DOHH2 (cell line): Measurements from ENCODE around the gene CDS1.

Experiments used
- H3F3A ChIP-seq: fragments of 200-600 bp; sonication (generic), shearing (Covaris generic); 2 replicates; pipeline ENCODE4 v1.6.0; 2016; ENCODE audit warnings: antibody characterized with exemption, mild to moderate bottlenecking; ENCODE audit not compliant: control insufficient read depth, insufficient read depth
- H3K27ac ChIP-seq: fragments of 200-600 bp; sonication (generic); 2 replicates; pipeline ENCODE4 v1.5.1; 2014; ENCODE audit warnings: low read depth, mild to moderate bottlenecking, low read length, moderate library complexity
- H3K27me3 ChIP-seq: fragments of 200-600 bp; sonication (generic); 2 replicates; pipeline ENCODE4 v1.6.1; 2014; ENCODE audit warnings: mild to moderate bottlenecking, low read length, mixed read lengths; ENCODE audit not compliant: control insufficient read depth
- H3K36me3 ChIP-seq: fragments of 200-600 bp; sonication (generic); 2 replicates; pipeline ENCODE4 v1.6.1; 2014; ENCODE audit warnings: mild to moderate bottlenecking, low read length, moderate library complexity, mixed read lengths; ENCODE audit not compliant: control insufficient read depth
- H3K4me1 ChIP-seq: fragments of 200-600 bp; sonication (generic); 2 replicates; pipeline ENCODE4 v1.6.1; 2014; ENCODE audit warnings: mild to moderate bottlenecking, low read length, mixed read lengths; ENCODE audit not compliant: control insufficient read depth
- H3K4me2 ChIP-seq: fragments of 200-600 bp; sonication (generic); 2 replicates; pipeline ENCODE4 v1.6.0; 2014; ENCODE audit warnings: mild to moderate bottlenecking, low read length, moderate library complexity
- H3K4me3 ChIP-seq: fragments of 200-600 bp; sonication (generic); 2 replicates; pipeline ENCODE4 v1.5.1; 2014; ENCODE audit warnings: mild to moderate bottlenecking, low read length, mixed read lengths
- H3K79me2 ChIP-seq: fragments of 200-600 bp; sonication (generic); 2 replicates; pipeline ENCODE4 v1.6.1; 2014; ENCODE audit warnings: mild to moderate bottlenecking, low read length, mixed read lengths; ENCODE audit not compliant: control insufficient read depth
- H3K9me2 ChIP-seq: fragments of 200-600 bp; sonication (generic); replicated peaks from 2 replicates; pipeline ENCODE4 v1.6.1; 2014; ENCODE audit warnings: mild to moderate bottlenecking, low read length, mixed read lengths; ENCODE audit not compliant: control insufficient read depth
- H3K9me3 ChIP-seq: fragments of 200-600 bp; sonication (generic); 2 replicates; pipeline ENCODE4 v1.6.1; 2014; ENCODE audit warnings: antibody characterized with exemption, low read length, mixed read lengths; ENCODE audit not compliant: control insufficient read depth, insufficient read depth
- H4K20me1 ChIP-seq: fragments of 200-600 bp; sonication (generic); 2 replicates; pipeline ENCODE4 v1.6.0; 2014; ENCODE audit warnings: low read depth, mild to moderate bottlenecking, antibody characterized with exemption, low read length, moderate library complexity; ENCODE audit not compliant: control insufficient read depth, insufficient read depth
- EZH2phosphoT487 ChIP-seq: fragments of 200-600 bp; sonication (generic); IDR thresholded peaks from 2 replicates; pipeline ENCODE4 v1.6.1; 2017; ENCODE audit warnings: borderline replicate concordance, mild to moderate bottlenecking, antibody characterized with exemption, low read length, moderate library complexity, mixed read lengths
- TF ChIP-seq, protein P1 (sequence below): fragments of 200-600 bp; sonication (generic); IDR thresholded peaks from one replicate; pipeline ENCODE4 v1.5.1; 2014; ENCODE audit warnings: antibody characterized with exemption, mild to moderate bottlenecking, low read depth, low read length; ENCODE audit not compliant: poor library complexity, severe bottlenecking

CDS1 gene

DNA sequence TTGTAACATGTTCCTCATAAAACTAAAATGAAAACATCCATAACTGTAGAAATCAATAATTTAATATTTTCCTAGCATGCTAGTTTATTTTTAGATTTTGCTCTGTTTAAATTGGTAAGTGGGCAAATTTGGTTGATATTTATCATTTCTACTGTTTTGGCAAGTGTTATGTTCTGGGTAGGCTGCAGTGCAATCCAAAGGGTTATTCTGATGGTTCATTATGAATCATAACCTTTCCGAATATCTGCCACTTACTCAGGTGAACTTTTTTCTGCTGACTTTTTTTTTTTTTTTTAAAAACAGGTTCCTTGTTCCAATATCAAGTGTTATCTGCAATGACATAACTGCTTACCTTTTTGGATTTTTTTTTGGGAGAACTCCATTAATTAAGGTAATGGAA lies 52.0 kb downstream of the CDS1 start:
- no peak overlapping the region for H3K27ac ChIP-seq
- H3K9me2 ChIP-seq = no peaks in the 10 kb centered on the region
- H3K79me2 ChIP-seq = no peaks in the 10 kb centered on the region
- H3K9me3 ChIP-seq = no peaks in the 10 kb centered on the region
- no peaks in the 10 kb centered on the region for H3F3A ChIP-seq
- no peak overlapping the region for H3K4me3 ChIP-seq
- no peaks in the 10 kb centered on the region for H3K36me3 ChIP-seq
- H4K20me1 ChIP-seq = no peaks in the 10 kb centered on the region
- H3K4me1 ChIP-seq = no peaks in the 10 kb centered on the region
- H3K27me3 ChIP-seq = no peaks in the 10 kb centered on the region
- no peak overlapping the region for H3K4me2 ChIP-seq
- TF ChIP-seq EZH2phosphoT487 = no peak
- TF ChIP-seq, protein P1, sequence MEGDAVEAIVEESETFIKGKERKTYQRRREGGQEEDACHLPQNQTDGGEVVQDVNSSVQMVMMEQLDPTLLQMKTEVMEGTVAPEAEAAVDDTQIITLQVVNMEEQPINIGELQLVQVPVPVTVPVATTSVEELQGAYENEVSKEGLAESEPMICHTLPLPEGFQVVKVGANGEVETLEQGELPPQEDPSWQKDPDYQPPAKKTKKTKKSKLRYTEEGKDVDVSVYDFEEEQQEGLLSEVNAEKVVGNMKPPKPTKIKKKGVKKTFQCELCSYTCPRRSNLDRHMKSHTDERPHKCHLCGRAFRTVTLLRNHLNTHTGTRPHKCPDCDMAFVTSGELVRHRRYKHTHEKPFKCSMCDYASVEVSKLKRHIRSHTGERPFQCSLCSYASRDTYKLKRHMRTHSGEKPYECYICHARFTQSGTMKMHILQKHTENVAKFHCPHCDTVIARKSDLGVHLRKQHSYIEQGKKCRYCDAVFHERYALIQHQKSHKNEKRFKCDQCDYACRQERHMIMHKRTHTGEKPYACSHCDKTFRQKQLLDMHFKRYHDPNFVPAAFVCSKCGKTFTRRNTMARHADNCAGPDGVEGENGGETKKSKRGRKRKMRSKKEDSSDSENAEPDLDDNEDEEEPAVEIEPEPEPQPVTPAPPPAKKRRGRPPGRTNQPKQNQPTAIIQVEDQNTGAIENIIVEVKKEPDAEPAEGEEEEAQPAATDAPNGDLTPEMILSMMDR = no peak

DNA sequence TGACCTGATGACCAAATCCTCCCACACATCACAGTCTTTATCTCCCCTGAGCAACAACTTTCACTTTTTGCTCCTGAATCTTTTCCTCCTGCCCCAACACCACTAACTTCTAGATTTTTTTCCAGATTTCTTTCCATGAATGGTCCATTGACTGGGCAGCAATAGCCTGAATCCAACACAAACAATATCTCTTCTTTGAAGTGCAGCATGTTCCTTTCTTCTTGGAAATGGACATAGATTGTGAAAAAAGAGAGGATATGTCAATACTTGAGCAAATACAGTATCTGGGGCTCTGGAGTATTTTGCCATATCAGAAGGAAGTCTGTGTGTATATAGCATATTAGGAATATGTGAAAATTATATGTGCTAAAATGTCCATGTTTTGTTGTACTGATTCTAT lies 55.2 kb downstream of the CDS1 start:
- Histone ChIP-seq H3K27me3 (no peaks in the 10 kb centered on the region), H3K4me3 (no peak overlapping the region), H3K9me2 (no peaks in the 10 kb centered on the region), H3K79me2 (no peaks in the 10 kb centered on the region), H3K9me3 (no peaks in the 10 kb centered on the region), H3K27ac (no peak overlapping the region), H4K20me1 (no peaks in the 10 kb centered on the region), H3K4me1 (no peaks in the 10 kb centered on the region), H3F3A (no peaks in the 10 kb centered on the region), H3K4me2 (no peak overlapping the region), H3K36me3 (no peaks in the 10 kb centered on the region)
- TF ChIP-seq EZH2phosphoT487 = no peak
- TF ChIP-seq, protein P1 = no peak

DNA sequence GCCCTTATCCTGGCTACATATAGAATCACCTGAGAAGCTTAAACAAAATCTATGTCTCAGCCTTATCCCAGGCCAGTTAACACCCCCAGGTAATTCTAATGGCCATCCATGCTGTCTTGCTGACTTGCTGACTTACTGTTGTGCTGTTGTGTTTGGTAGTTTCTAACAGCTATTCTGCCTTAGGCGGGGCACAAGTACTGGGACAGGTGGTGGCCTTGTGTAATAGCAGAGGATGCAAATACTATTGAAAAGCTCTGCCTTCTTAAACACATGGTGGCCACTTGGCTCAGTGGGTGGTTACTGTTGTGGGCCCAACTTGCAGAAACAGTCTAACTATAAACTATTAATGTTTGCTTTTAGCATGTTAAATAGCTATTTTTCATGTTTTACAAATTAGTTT lies 56.2 kb downstream of the CDS1 start:
- Histone ChIP-seq H3F3A (no peaks in the 10 kb centered on the region), H3K9me2 (no peaks in the 10 kb centered on the region), H3K4me3 (no peak overlapping the region), H3K4me2 (no peak overlapping the region), H3K36me3 (no peaks in the 10 kb centered on the region), H3K79me2 (no peaks in the 10 kb centered on the region), H3K4me1 (no peaks in the 10 kb centered on the region), H3K27me3 (no peaks in the 10 kb centered on the region), H3K9me3 (no peaks in the 10 kb centered on the region), H3K27ac (no peak overlapping the region), H4K20me1 (no peaks in the 10 kb centered on the region)
- TF ChIP-seq, protein P1 = no peak
- TF ChIP-seq EZH2phosphoT487 = no peak

DNA sequence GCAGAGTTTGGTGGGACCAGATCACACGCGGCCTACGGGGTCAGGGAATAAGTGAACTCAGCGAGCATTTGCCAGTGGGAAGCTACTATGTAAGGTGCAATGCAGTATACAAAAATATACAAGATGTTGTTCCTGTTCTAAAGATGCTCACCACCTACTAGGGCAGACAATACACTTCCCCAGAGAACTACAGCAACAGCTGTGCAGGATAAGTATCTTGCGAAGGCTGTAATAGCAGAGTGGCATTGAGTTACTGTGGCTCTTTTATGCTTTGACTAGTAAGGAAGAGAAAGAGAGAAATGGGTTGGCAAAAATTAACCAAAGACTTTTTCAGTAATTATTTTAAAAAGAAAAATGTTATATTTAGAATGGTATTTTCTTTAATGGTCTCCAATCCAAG lies 61.2 kb downstream of the CDS1 start:
- Histone ChIP-seq H3K27me3 (no peaks in the 10 kb centered on the region), H3K9me3 (no peaks in the 10 kb centered on the region), H3K79me2 (no peaks in the 10 kb centered on the region), H4K20me1 (no peaks in the 10 kb centered on the region), H3K27ac (no peak overlapping the region), H3K4me1 (no peaks in the 10 kb centered on the region), H3K4me2 (no peak overlapping the region), H3F3A (no peaks in the 10 kb centered on the region), H3K36me3 (no peaks in the 10 kb centered on the region), H3K4me3 (no peak overlapping the region), H3K9me2 (no peaks in the 10 kb centered on the region)
- TF ChIP-seq EZH2phosphoT487 = no peak
- TF ChIP-seq, protein P1 = no peak
